Nephron (organoid): ENCODE measurements around the gene CREB5.

Experiments used
- H3K27ac Mint-ChIP-seq, 3 experiments: 2 replicates each; pipeline ENCODE4 v1.8.0; 2020; ENCODE audit warnings: mixed read lengths in 3 of 3, mild to moderate bottlenecking in 2 of 3, moderate library complexity in 1 of 3
- H3K27me3 Mint-ChIP-seq: 2 replicates; pipeline ENCODE4 v1.8.0; 2021; ENCODE audit warnings: low read depth, mild to moderate bottlenecking, moderate library complexity, mixed read lengths
- H3K36me3 Mint-ChIP-seq: 2 replicates; pipeline ENCODE4 v1.8.0; 2020; ENCODE audit warnings: low read depth, mixed read lengths
- H3K4me1 Mint-ChIP-seq: 2 replicates; pipeline ENCODE4 v1.8.0; 2020; ENCODE audit warnings: mixed read lengths
- H3K4me3 Mint-ChIP-seq, 3 experiments: 2 replicates each; pipeline ENCODE4 v1.8.0; 2020; ENCODE audit warnings: mild to moderate bottlenecking in 3 of 3, mixed read lengths in 3 of 3, moderate library complexity in 2 of 3
- H3K9me3 Mint-ChIP-seq: 2 replicates; pipeline ENCODE4 v1.8.0; 2020; ENCODE audit warnings: mixed read lengths
- TF ChIP-seq, protein P1 (sequence below), 3 experiments: fragments of 200-600 bp; sonication (generic); IDR thresholded peaks; one replicate each; pipeline ENCODE4 v1.5.0; 2021; ENCODE audit warnings: antibody characterized with exemption in 3 of 3; ENCODE audit not compliant: unreplicated experiment in 3 of 3

The CREB5 gene

DNA sequence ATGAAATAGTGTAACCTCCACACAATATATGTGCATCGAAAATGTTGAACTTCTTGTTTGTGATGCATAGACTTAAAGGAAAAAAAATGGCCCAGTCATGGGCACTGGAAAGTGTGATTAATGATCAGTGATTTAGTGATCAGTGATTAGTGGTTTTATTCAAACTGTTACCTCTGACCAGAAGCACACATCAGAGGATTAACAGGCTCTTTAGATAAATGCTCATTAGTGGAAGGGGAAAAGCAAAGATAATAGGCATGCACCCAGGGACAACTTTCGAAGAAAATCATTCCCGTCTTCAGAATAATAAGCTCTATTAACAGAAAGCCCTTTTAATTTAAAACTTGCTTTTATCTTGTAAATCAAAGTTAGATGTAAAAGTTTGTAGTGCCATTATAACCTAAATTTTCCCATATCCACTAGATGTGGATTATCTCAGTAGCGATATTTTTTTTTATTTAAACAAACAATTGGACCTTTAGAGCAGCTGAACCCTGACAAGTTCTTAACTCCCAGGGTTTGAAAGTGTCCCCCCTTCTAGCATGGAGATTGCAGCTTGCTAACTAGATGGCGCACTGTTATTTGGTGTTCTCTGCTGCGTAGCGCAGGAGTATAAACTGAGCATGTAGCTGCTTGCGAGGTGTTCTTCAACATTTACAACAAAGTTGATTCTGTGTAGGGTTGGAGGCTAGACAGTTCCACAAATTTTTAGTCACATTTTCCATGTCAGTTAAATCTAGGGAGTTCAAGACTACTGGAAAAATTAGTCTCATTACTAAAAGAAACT is at the start of gene CREB5:
Gene CREB5, plus strand, starts transcription at position 643 of the 787 bp plus-strand sequence. CDS start 397 bp downstream, outside the sequence.
- no peaks in the 10 kb centered on the region for H3K36me3 Mint-ChIP-seq
- peak within 1 kb of the TSS in 2 of 3 experiments; percentile 80 to 85 for H3K27ac Mint-ChIP-seq
- peaks cover 43% of the 10 kb centered on the region for H3K27me3 Mint-ChIP-seq
- TF ChIP-seq, protein P1, sequence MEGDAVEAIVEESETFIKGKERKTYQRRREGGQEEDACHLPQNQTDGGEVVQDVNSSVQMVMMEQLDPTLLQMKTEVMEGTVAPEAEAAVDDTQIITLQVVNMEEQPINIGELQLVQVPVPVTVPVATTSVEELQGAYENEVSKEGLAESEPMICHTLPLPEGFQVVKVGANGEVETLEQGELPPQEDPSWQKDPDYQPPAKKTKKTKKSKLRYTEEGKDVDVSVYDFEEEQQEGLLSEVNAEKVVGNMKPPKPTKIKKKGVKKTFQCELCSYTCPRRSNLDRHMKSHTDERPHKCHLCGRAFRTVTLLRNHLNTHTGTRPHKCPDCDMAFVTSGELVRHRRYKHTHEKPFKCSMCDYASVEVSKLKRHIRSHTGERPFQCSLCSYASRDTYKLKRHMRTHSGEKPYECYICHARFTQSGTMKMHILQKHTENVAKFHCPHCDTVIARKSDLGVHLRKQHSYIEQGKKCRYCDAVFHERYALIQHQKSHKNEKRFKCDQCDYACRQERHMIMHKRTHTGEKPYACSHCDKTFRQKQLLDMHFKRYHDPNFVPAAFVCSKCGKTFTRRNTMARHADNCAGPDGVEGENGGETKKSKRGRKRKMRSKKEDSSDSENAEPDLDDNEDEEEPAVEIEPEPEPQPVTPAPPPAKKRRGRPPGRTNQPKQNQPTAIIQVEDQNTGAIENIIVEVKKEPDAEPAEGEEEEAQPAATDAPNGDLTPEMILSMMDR (IDR thresholded peaks at IDR 0.05; ENCODE audit: unreplicated experiment in 3 of 3): peak; percentile 29 to 45 (median 36)
- H3K9me3 Mint-ChIP-seq: no peaks in the 10 kb centered on the region
- H3K4me3 Mint-ChIP-seq: peak within 1 kb of the TSS; percentile 90 to 93 (median 92)
- H3K4me1 Mint-ChIP-seq: peaks cover 34% of the 10 kb centered on the region

- no peak overlapping the region for H3K4me3 Mint-ChIP-seq
- peaks cover 3% of the 10 kb centered on the region for H3K27me3 Mint-ChIP-seq
- no peak overlapping the region for H3K27ac Mint-ChIP-seq
- peaks cover 5% of the 10 kb centered on the region for H3K4me1 Mint-ChIP-seq
- H3K9me3 Mint-ChIP-seq: peaks cover 8% of the 10 kb centered on the region
- H3K36me3 Mint-ChIP-seq: no peaks in the 10 kb centered on the region
- TF ChIP-seq, protein P1 (IDR thresholded peaks at IDR 0.05; ENCODE audit: unreplicated experiment in 3 of 3): no peak
Measured at GRCh38 chr7:28362812-28363211, 49.5 kb upstream of the CREB5 start.

GRCh38 chr7:28364082-28364481 is 48.2 kb upstream of the CREB5 start:
- H3K4me1 Mint-ChIP-seq: peaks cover 5% of the 10 kb centered on the region
- H3K27me3 Mint-ChIP-seq: peaks cover 3% of the 10 kb centered on the region
- H3K36me3 Mint-ChIP-seq: no peaks in the 10 kb centered on the region
- no peak overlapping the region for H3K4me3 Mint-ChIP-seq
- TF ChIP-seq, protein P1 (IDR thresholded peaks at IDR 0.05; ENCODE audit: unreplicated experiment in 3 of 3): no peak
- no peak overlapping the region for H3K27ac Mint-ChIP-seq
- peaks cover 8% of the 10 kb centered on the region for H3K9me3 Mint-ChIP-seq

GRCh38 chr7:28369523-28369922 is 42.8 kb upstream of the CREB5 start:
- Mint-ChIP-seq H3K36me3 (no peaks in the 10 kb centered on the region), H3K4me3 (no peak overlapping the region), H3K27me3 (peaks cover 6% of the 10 kb centered on the region), H3K27ac (no peak overlapping the region), H3K4me1 (no peaks in the 10 kb centered on the region), H3K9me3 (peaks cover 6% of the 10 kb centered on the region)
- TF ChIP-seq, protein P1 (IDR thresholded peaks at IDR 0.05; ENCODE audit: unreplicated experiment in 3 of 3): no peak

GRCh38 chr7:28371846-28372245 is 40.5 kb upstream of the CREB5 start:
- no peaks in the 10 kb centered on the region for H3K36me3 Mint-ChIP-seq
- no peak overlapping the region for H3K4me3 Mint-ChIP-seq
- no peaks in the 10 kb centered on the region for H3K9me3 Mint-ChIP-seq
- TF ChIP-seq, protein P1 (IDR thresholded peaks at IDR 0.05; ENCODE audit: unreplicated experiment in 3 of 3): no peak
- no peaks in the 10 kb centered on the region for H3K4me1 Mint-ChIP-seq
- peaks cover 7% of the 10 kb centered on the region for H3K27me3 Mint-ChIP-seq
- H3K27ac Mint-ChIP-seq: no peak overlapping the region

DNA sequence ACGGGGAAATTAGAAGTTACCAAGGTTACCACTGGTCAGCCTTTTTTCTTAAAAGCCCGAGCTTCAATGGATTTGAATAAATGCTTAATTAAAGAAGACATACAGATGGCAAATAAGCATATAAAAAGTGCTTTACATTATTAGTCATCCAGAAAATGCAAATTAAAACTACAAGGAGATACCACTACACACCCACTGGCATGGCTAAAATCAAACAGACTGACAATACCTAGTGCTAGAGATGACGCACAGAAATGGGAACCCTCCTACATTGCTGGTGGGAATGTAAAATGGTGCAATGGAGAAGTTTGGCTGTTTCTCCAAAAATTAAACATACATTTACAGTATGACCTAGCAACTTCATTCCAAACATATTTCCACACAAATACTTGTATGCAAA is 38.3 kb upstream of the CREB5 start:
- Mint-ChIP-seq H3K36me3 (no peaks in the 10 kb centered on the region), H3K27ac (no peak overlapping the region), H3K4me3 (no peak overlapping the region), H3K27me3 (peaks cover 3% of the 10 kb centered on the region), H3K4me1 (no peaks in the 10 kb centered on the region), H3K9me3 (no peaks in the 10 kb centered on the region)
- TF ChIP-seq, protein P1 (IDR thresholded peaks at IDR 0.05; ENCODE audit: unreplicated experiment in 3 of 3): no peak
